ENCODE measurements around the gene FGF14. TPM values are rescaled to one million over a fixed set of nuclear protein-coding genes. Genes with fewer than 3 reads are reported as not detected.

Gene FGF14
- total and polyA plus RNA-seq, 2 experiments from 2014 or later = 0.03 TPM; not detected in 1

GRCh38 chr13:101700598-101700997 lies 701.2 kb downstream of the FGF14 start (continued):
- TF ChIP-seq ZNF462 (CRISPR knock-in tag; IDR thresholded peaks at IDR 0.05) (no peak), EZH2 (IDR thresholded peaks at IDR 0.05; ENCODE audit: low read depth, unreplicated experiment) (no peak), ZNF331 (CRISPR knock-in tag; IDR thresholded peaks at IDR 0.05; ENCODE audit: low read depth) (no peak), NANOG (IDR thresholded peaks at IDR 0.05; ENCODE audit: borderline replicate concordance) (no peak), EZH2phosphoT487 (IDR thresholded peaks at IDR 0.05; ENCODE audit: unreplicated experiment) (no peak), ZNF114 (CRISPR knock-in tag; IDR thresholded peaks at IDR 0.05) (no peak)

GRCh38 chr13:101698400-101698799 lies 703.4 kb downstream of the FGF14 start:
- no peak overlapping the region for H3K4me3 Mint-ChIP-seq
- H3K36me3 Mint-ChIP-seq (ENCODE audit: low read depth) = no peaks in the 10 kb centered on the region
- DNase-seq (ENCODE audit: low spot score) (no peak), ATAC-seq (no peak)
- no peak overlapping the region for H3K4me2 ChIP-seq
- peaks cover 12% of the 10 kb centered on the region; the same call in 1 of the 2 replicates for H3K9me2 ChIP-seq (ENCODE audit: insufficient read depth)
- no peak overlapping the region for H3K27ac Mint-ChIP-seq
- no peaks in the 10 kb centered on the region for H4K20me1 ChIP-seq (replicated peaks; ENCODE audit: insufficient read depth)
- no peak overlapping the region for H3K27ac ChIP-seq (ENCODE audit: low read depth)
- H3K79me2 ChIP-seq (replicated peaks; ENCODE audit: insufficient read depth) = no peaks in the 10 kb centered on the region
- H3K9me3 Mint-ChIP-seq = no peaks in the 10 kb centered on the region
- H3F3A ChIP-seq (replicated peaks; ENCODE audit: low read depth) = no peaks in the 10 kb centered on the region
- no peaks in the 10 kb centered on the region for H3K27me3 ChIP-seq (ENCODE audit: insufficient read depth)
- H3K36me3 ChIP-seq (ENCODE audit: insufficient read depth) = no peaks in the 10 kb centered on the region
- H3K4me1 Mint-ChIP-seq = no peaks in the 10 kb centered on the region
- H3K27me3 Mint-ChIP-seq (ENCODE audit: insufficient read depth, low read depth, poor library complexity) = peaks cover 1% of the 10 kb centered on the region
- no peak overlapping the region for H3K4me3 ChIP-seq
- H2AFZ ChIP-seq = no peak overlapping the region
- H3K4me1 ChIP-seq (ENCODE audit: insufficient read depth) = no peaks in the 10 kb centered on the region
- TF ChIP-seq CTCF (conservative IDR thresholded peaks at IDR 0.05; ENCODE audit: low read depth in 2 of 2) (no peak), CREB1 (CRISPR knock-in tag; IDR thresholded peaks at IDR 0.05; ENCODE audit: low read depth) (no peak), POLR2AphosphoS5 (IDR thresholded peaks at IDR 0.05; ENCODE audit: low read depth) (no peak), ZNF114 (CRISPR knock-in tag; IDR thresholded peaks at IDR 0.05) (no peak), JUNB (IDR thresholded peaks at IDR 0.05; ENCODE audit: unreplicated experiment) (no peak), EZH2phosphoT487 (IDR thresholded peaks at IDR 0.05; ENCODE audit: unreplicated experiment) (no peak), NANOG (IDR thresholded peaks at IDR 0.05; ENCODE audit: borderline replicate concordance) (no peak), ETS1 (IDR thresholded peaks at IDR 0.05) (no peak), REST (IDR thresholded peaks at IDR 0.05; ENCODE audit: unreplicated experiment) (no peak)

All from GM23338 (cell line).